ENCODE measurements around the gene COL17A1.

The COL17A1 gene

GRCh38 chr10:104045151-104046089, 40.3 kb downstream of the COL17A1 start:
- no peaks in the 10 kb centered on the region for H3K9me3 ChIP-seq (ENCODE audit: control insufficient read depth, low read length)
- no peak overlapping the region for H3K9ac ChIP-seq (ENCODE audit: low read length)
- H3K36me3 ChIP-seq (ENCODE audit: control insufficient read depth, insufficient read depth, low read length), result no peaks in the 10 kb centered on the region
- H3K4me1 ChIP-seq (ENCODE audit: control insufficient read depth, insufficient read depth, low read length), result peaks cover 30% of the 10 kb centered on the region
- no peak overlapping the region for H3K4me3 ChIP-seq (ENCODE audit: low read length)
- no peaks in the 10 kb centered on the region for H3K27me3 ChIP-seq (ENCODE audit: control insufficient read depth, insufficient read depth, low read length)

- H3K9me3 ChIP-seq (ENCODE audit: control insufficient read depth, low read length), result no peaks in the 10 kb centered on the region
- H3K4me1 ChIP-seq (ENCODE audit: control insufficient read depth, insufficient read depth, low read length), result peaks cover 15% of the 10 kb centered on the region
- H3K36me3 ChIP-seq (ENCODE audit: control insufficient read depth, insufficient read depth, low read length), result no peaks in the 10 kb centered on the region
- H3K27me3 ChIP-seq (ENCODE audit: control insufficient read depth, insufficient read depth, low read length), result no peaks in the 10 kb centered on the region
- H3K4me3 ChIP-seq (ENCODE audit: low read length), result no peak overlapping the region
- no peak overlapping the region for H3K9ac ChIP-seq (ENCODE audit: low read length)
Observed at GRCh38 chr10:104043854-104044253, 41.8 kb downstream of the COL17A1 start.

- Histone ChIP-seq H3K9me3 (ENCODE audit: control insufficient read depth, low read length) (no peaks in the 10 kb centered on the region), H3K4me1 (ENCODE audit: control insufficient read depth, insufficient read depth, low read length) (peaks cover 12% of the 10 kb centered on the region), H3K27me3 (ENCODE audit: control insufficient read depth, insufficient read depth, low read length) (no peaks in the 10 kb centered on the region), H3K36me3 (ENCODE audit: control insufficient read depth, insufficient read depth, low read length) (no peaks in the 10 kb centered on the region), H3K9ac (ENCODE audit: low read length) (no peak overlapping the region), H3K4me3 (ENCODE audit: low read length) (no peak overlapping the region)
Observed at GRCh38 chr10:104043185-104043830, 42.4 kb downstream of the COL17A1 start.

GRCh38 chr10:104041891-104042535, 43.7 kb downstream of the COL17A1 start:
- peaks cover 12% of the 10 kb centered on the region for H3K4me1 ChIP-seq (ENCODE audit: control insufficient read depth, insufficient read depth, low read length)
- no peaks in the 10 kb centered on the region for H3K9me3 ChIP-seq (ENCODE audit: control insufficient read depth, low read length)
- no peaks in the 10 kb centered on the region for H3K27me3 ChIP-seq (ENCODE audit: control insufficient read depth, insufficient read depth, low read length)
- H3K4me3 ChIP-seq (ENCODE audit: low read length), result no peak overlapping the region
- H3K36me3 ChIP-seq (ENCODE audit: control insufficient read depth, insufficient read depth, low read length), result no peaks in the 10 kb centered on the region
- H3K9ac ChIP-seq (ENCODE audit: low read length), result no peak overlapping the region

GRCh38 chr10:104040862-104041789, 44.6 kb downstream of the COL17A1 start:
- no peak overlapping the region for H3K4me3 ChIP-seq (ENCODE audit: low read length)
- no peaks in the 10 kb centered on the region for H3K9me3 ChIP-seq (ENCODE audit: control insufficient read depth, low read length)
- peaks cover 6% of the 10 kb centered on the region for H3K4me1 ChIP-seq (ENCODE audit: control insufficient read depth, insufficient read depth, low read length)
- no peaks in the 10 kb centered on the region for H3K27me3 ChIP-seq (ENCODE audit: control insufficient read depth, insufficient read depth, low read length)
- H3K36me3 ChIP-seq (ENCODE audit: control insufficient read depth, insufficient read depth, low read length), result no peaks in the 10 kb centered on the region
- no peak overlapping the region for H3K9ac ChIP-seq (ENCODE audit: low read length)

GRCh38 chr10:104040382-104040781, 45.3 kb downstream of the COL17A1 start:
- no peaks in the 10 kb centered on the region for H3K9me3 ChIP-seq (ENCODE audit: control insufficient read depth, low read length)
- no peak overlapping the region for H3K4me3 ChIP-seq (ENCODE audit: low read length)
- no peaks in the 10 kb centered on the region for H3K36me3 ChIP-seq (ENCODE audit: control insufficient read depth, insufficient read depth, low read length)
- no peaks in the 10 kb centered on the region for H3K27me3 ChIP-seq (ENCODE audit: control insufficient read depth, insufficient read depth, low read length)
- no peak overlapping the region for H3K9ac ChIP-seq (ENCODE audit: low read length)
- no peaks in the 10 kb centered on the region for H3K4me1 ChIP-seq (ENCODE audit: control insufficient read depth, insufficient read depth, low read length)

- Histone ChIP-seq H3K4me1 (ENCODE audit: control insufficient read depth, insufficient read depth, low read length) (no peaks in the 10 kb centered on the region), H3K36me3 (ENCODE audit: control insufficient read depth, insufficient read depth, low read length) (no peaks in the 10 kb centered on the region), H3K27me3 (ENCODE audit: control insufficient read depth, insufficient read depth, low read length) (no peaks in the 10 kb centered on the region), H3K9ac (ENCODE audit: low read length) (no peak overlapping the region), H3K4me3 (ENCODE audit: low read length) (no peak overlapping the region), H3K9me3 (ENCODE audit: control insufficient read depth, low read length) (no peaks in the 10 kb centered on the region)
Observed at GRCh38 chr10:104038958-104039752, 46.5 kb downstream of the COL17A1 start.

GRCh38 chr10:104038537-104038936, 47.1 kb downstream of the COL17A1 start:
- Histone ChIP-seq H3K9ac (ENCODE audit: low read length) (no peak overlapping the region), H3K36me3 (ENCODE audit: control insufficient read depth, insufficient read depth, low read length) (no peaks in the 10 kb centered on the region), H3K4me1 (ENCODE audit: control insufficient read depth, insufficient read depth, low read length) (no peaks in the 10 kb centered on the region), H3K9me3 (ENCODE audit: control insufficient read depth, low read length) (no peaks in the 10 kb centered on the region), H3K27me3 (ENCODE audit: control insufficient read depth, insufficient read depth, low read length) (no peaks in the 10 kb centered on the region), H3K4me3 (ENCODE audit: low read length) (no peak overlapping the region)

- H3K27me3 ChIP-seq (ENCODE audit: control insufficient read depth, insufficient read depth, low read length), result no peaks in the 10 kb centered on the region
- no peaks in the 10 kb centered on the region for H3K36me3 ChIP-seq (ENCODE audit: control insufficient read depth, insufficient read depth, low read length)
- H3K4me3 ChIP-seq (ENCODE audit: low read length), result no peak overlapping the region
- no peaks in the 10 kb centered on the region for H3K9me3 ChIP-seq (ENCODE audit: control insufficient read depth, low read length)
- H3K9ac ChIP-seq (ENCODE audit: low read length), result no peak overlapping the region
- no peaks in the 10 kb centered on the region for H3K4me1 ChIP-seq (ENCODE audit: control insufficient read depth, insufficient read depth, low read length)
Observed at GRCh38 chr10:104037261-104037951, 48.3 kb downstream of the COL17A1 start.

GRCh38 chr10:104036518-104037260, 49.0 kb downstream of the COL17A1 start:
- Histone ChIP-seq H3K4me3 (ENCODE audit: low read length) (no peak overlapping the region), H3K27me3 (ENCODE audit: control insufficient read depth, insufficient read depth, low read length) (no peaks in the 10 kb centered on the region), H3K36me3 (ENCODE audit: control insufficient read depth, insufficient read depth, low read length) (no peaks in the 10 kb centered on the region), H3K9ac (ENCODE audit: low read length) (no peak overlapping the region), H3K9me3 (ENCODE audit: control insufficient read depth, low read length) (no peaks in the 10 kb centered on the region), H3K4me1 (ENCODE audit: control insufficient read depth, insufficient read depth, low read length) (no peaks in the 10 kb centered on the region)

All from mucosa of stomach (tissue), 1 donor.